SU-DHL-6 (cell line): ENCODE measurements around the gene FAM20C.

Experiments
- H2AFZ ChIP-seq: fragments of 200-600 bp; sonication (generic); 2 replicates; pipeline ENCODE4 v1.6.1; 2014; ENCODE audit warnings: low read depth, mild to moderate bottlenecking, moderate library complexity, mixed read lengths, antibody characterized with exemption, low read length; ENCODE audit not compliant: severe bottlenecking
- H3F3A ChIP-seq: fragments of 200-600 bp; shearing (Covaris generic); 2 replicates; pipeline ENCODE4 v1.6.0; 2016; ENCODE audit warnings: antibody characterized with exemption, mild to moderate bottlenecking; ENCODE audit not compliant: insufficient read depth
- H3K27ac ChIP-seq: fragments of 200-600 bp; sonication (generic); 2 replicates; pipeline ENCODE4 v1.5.1; 2016; ENCODE audit warnings: low read depth, mild to moderate bottlenecking, low read length, moderate library complexity, mixed read lengths
- H3K27me3 ChIP-seq: fragments of 200-600 bp; sonication (generic), shearing (Covaris generic); 2 replicates; pipeline ENCODE4 v1.6.0; 2014; ENCODE audit warnings: mild to moderate bottlenecking, low read length
- H3K36me3 ChIP-seq: fragments of 200-600 bp; sonication (generic); 2 replicates; pipeline ENCODE4 v1.6.1; 2014; ENCODE audit warnings: mild to moderate bottlenecking, low read length, mixed read lengths
- H3K4me2 ChIP-seq: fragments of 300-600, 200-600 bp; shearing (Covaris generic), sonication (generic); 2 replicates; pipeline ENCODE4 v1.6.0; 2014; ENCODE audit warnings: low read length, low read depth, mild to moderate bottlenecking; ENCODE audit not compliant: poor library complexity, severe bottlenecking
- H3K4me3 ChIP-seq: fragments of 200-600 bp; sonication (generic); 2 replicates; pipeline ENCODE4 v1.5.1; 2014; ENCODE audit warnings: antibody characterized with exemption, low read length, mild to moderate bottlenecking, mixed read lengths; ENCODE audit not compliant: insufficient read depth, poor library complexity, severe bottlenecking
- H3K79me2 ChIP-seq: fragments of 200-600 bp; sonication (generic); 2 replicates; pipeline ENCODE4 v1.6.1; 2014; ENCODE audit warnings: mild to moderate bottlenecking, low read length, moderate library complexity; ENCODE audit not compliant: insufficient read depth
- H3K9ac ChIP-seq: fragments of 200-600 bp; sonication (generic); 2 replicates; pipeline ENCODE4 v1.7.0; 2014; ENCODE audit warnings: mild to moderate bottlenecking, low read length
- H3K9me2 ChIP-seq: fragments of 200-600 bp; sonication (generic); replicated peaks from 2 replicates; pipeline ENCODE4 v1.6.1; 2014; ENCODE audit warnings: low read length; ENCODE audit not compliant: insufficient read depth
- H3K9me3 ChIP-seq: fragments of 200-600 bp; sonication (generic); 2 replicates; pipeline ENCODE4 v1.6.1; 2014; ENCODE audit warnings: low read length, mixed read lengths; ENCODE audit not compliant: insufficient read depth
- H4K20me1 ChIP-seq: fragments of 200-600 bp; sonication (generic); 2 replicates; pipeline ENCODE4 v1.6.1; 2014; ENCODE audit warnings: low read depth, mild to moderate bottlenecking, antibody characterized with exemption, low read length, moderate library complexity, mixed read lengths
- CTCF ChIP-seq: fragments of 200-600 bp; sonication (generic); IDR thresholded peaks from one replicate; pipeline ENCODE4 v1.5.1; 2017; ENCODE audit warnings: antibody characterized with exemption, mild to moderate bottlenecking, low read length, moderate library complexity; ENCODE audit not compliant: insufficient read depth, poor library complexity, severe bottlenecking
- EZH2phosphoT487 ChIP-seq: fragments of 200-600 bp; sonication (generic), shearing (Covaris generic); conservative IDR thresholded peaks from 2 replicates; pipeline ENCODE4 v1.6.1; 2018; ENCODE audit warnings: mild to moderate bottlenecking, antibody characterized with exemption, low read length, moderate library complexity, mixed read lengths

FAM20C gene

GRCh38 chr7:191105-191980 lies 1.0 kb upstream of the FAM20C start:
- TF ChIP-seq EZH2phosphoT487 (no peak), CTCF (no peak)
- Histone ChIP-seq H3K9ac (no peak overlapping the region), H3K9me2 (no peaks in the 10 kb centered on the region), H4K20me1 (no peaks in the 10 kb centered on the region), H2AFZ (no peak overlapping the region), H3F3A (no peaks in the 10 kb centered on the region), H3K27ac (no peak overlapping the region), H3K4me2 (no peak overlapping the region), H3K9me3 (no peaks in the 10 kb centered on the region), H3K4me3 (no peak overlapping the region), H3K27me3 (no peaks in the 10 kb centered on the region), H3K36me3 (no peaks in the 10 kb centered on the region), H3K79me2 (no peaks in the 10 kb centered on the region)

- no peak overlapping the region for H3K4me3 ChIP-seq
- H3K9me2 ChIP-seq, result no peaks in the 10 kb centered on the region
- H3F3A ChIP-seq, result no peaks in the 10 kb centered on the region
- H3K27me3 ChIP-seq, result no peaks in the 10 kb centered on the region
- TF ChIP-seq EZH2phosphoT487, result no peak
- H4K20me1 ChIP-seq, result no peaks in the 10 kb centered on the region
- no peak overlapping the region for H3K27ac ChIP-seq
- H3K36me3 ChIP-seq, result no peaks in the 10 kb centered on the region
- H3K79me2 ChIP-seq, result no peaks in the 10 kb centered on the region
- H3K9me3 ChIP-seq, result no peaks in the 10 kb centered on the region
- H3K9ac ChIP-seq, result no peak overlapping the region
- H2AFZ ChIP-seq, result no peak overlapping the region
- H3K4me2 ChIP-seq, result no peak overlapping the region
These were observed 520 bp downstream of the FAM20C start for GRCh38 chr7:192701-193480.

DNA sequence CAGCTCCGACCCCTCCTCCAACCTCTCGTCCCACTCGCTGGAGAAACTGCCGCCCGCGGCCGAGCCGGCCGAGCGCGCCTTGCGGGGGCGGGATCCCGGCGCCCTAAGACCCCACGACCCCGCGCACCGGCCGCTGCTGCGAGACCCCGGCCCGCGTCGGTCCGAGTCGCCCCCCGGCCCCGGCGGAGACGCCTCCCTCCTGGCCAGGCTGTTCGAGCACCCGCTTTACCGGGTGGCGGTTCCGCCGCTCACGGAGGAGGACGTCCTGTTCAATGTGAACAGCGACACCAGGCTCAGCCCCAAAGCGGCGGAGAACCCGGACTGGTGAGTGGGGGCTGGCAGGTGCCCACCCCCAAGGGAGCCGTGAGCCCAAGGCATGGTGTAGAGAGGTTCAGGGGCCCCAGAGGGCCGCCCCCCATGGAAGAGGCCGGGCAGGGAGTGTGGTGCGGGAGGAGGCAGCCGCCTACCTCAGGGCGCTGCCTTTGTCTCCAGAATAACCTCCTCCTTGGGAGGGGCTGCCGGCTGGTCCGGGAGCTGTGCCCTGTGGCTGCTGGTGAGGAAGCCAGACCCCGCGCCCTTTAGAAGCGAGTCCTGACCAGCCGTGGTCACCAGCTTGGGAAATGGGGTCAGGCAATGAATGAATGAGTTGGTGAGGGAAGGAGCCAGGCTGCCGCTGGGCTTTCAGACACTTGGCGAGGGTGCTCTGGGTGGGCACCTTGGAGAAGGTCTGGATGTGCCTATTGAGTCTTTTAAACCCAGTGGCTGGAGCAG lies 1.3 kb downstream of the FAM20C start:
- Histone ChIP-seq H3K36me3 (no peaks in the 10 kb centered on the region), H3K27me3 (no peaks in the 10 kb centered on the region), H3K4me3 (no peak overlapping the region), H3K9ac (no peak overlapping the region), H4K20me1 (no peaks in the 10 kb centered on the region), H3K4me2 (no peak overlapping the region), H3K27ac (no peak overlapping the region), H3K9me2 (no peaks in the 10 kb centered on the region), H2AFZ (no peak overlapping the region), H3K79me2 (no peaks in the 10 kb centered on the region), H3F3A (no peaks in the 10 kb centered on the region), H3K9me3 (no peaks in the 10 kb centered on the region)
- TF ChIP-seq EZH2phosphoT487 (no peak), CTCF (no peak)
